VCaP (cell line): ENCODE data around the gene ADCY5.

Source experiments
- H3K27ac ChIP-seq: fragments of 450-650 bp; 2 replicates; pipeline ENCODE4 v1.5.1; 2017
- TF ChIP-seq, protein P1 (sequence below): fragments of 450-650 bp; conservative IDR thresholded peaks from 2 replicates; pipeline ENCODE4 v1.5.1; 2017; ENCODE audit warnings: mild to moderate bottlenecking, moderate library complexity

Gene ADCY5

DNA sequence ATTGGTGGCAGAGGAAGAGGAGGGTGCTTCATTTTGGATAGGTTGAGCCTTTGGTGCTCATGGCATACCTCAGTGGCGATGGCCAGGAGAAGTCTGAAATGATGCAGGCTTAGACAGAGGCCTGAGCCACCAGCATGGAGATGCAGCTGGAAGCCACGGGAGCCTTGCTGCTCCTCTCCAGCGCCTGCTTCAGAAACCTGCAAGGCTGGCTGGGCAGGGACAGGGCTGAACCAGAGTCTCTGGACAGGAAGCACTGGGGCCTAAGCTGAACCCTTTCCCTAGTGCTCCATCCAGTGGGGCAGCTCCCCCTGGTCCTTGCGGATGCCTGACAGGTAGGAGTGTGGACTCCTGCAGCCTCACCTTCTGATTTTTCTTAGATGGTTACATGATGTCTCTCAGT lies 36.7 kb upstream of the ADCY5 start:
- no peak overlapping the region for H3K27ac ChIP-seq
- TF ChIP-seq, protein P1, sequence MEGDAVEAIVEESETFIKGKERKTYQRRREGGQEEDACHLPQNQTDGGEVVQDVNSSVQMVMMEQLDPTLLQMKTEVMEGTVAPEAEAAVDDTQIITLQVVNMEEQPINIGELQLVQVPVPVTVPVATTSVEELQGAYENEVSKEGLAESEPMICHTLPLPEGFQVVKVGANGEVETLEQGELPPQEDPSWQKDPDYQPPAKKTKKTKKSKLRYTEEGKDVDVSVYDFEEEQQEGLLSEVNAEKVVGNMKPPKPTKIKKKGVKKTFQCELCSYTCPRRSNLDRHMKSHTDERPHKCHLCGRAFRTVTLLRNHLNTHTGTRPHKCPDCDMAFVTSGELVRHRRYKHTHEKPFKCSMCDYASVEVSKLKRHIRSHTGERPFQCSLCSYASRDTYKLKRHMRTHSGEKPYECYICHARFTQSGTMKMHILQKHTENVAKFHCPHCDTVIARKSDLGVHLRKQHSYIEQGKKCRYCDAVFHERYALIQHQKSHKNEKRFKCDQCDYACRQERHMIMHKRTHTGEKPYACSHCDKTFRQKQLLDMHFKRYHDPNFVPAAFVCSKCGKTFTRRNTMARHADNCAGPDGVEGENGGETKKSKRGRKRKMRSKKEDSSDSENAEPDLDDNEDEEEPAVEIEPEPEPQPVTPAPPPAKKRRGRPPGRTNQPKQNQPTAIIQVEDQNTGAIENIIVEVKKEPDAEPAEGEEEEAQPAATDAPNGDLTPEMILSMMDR, result no peak

DNA sequence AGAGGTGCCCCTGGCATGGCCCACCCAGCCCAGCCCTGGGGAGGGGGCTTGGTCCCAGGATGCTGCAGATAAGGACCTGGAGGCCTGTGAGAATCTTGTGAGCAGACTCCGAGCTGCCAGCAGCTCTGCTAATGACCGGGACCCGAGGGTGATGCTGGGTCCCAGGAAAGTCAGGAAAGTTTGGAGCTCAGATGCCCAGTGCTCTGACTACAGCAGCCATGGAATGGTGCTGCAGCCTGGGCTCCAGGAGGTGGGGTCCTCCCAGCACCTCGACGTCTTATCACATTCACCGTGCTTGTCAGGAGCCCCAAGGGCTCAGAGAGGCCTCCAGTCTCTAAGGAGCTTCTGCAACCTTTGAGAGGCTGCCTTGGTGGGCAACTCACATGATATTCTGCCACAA lies 34.3 kb upstream of the ADCY5 start:
- TF ChIP-seq, protein P1, result no peak
- no peak overlapping the region for H3K27ac ChIP-seq

DNA sequence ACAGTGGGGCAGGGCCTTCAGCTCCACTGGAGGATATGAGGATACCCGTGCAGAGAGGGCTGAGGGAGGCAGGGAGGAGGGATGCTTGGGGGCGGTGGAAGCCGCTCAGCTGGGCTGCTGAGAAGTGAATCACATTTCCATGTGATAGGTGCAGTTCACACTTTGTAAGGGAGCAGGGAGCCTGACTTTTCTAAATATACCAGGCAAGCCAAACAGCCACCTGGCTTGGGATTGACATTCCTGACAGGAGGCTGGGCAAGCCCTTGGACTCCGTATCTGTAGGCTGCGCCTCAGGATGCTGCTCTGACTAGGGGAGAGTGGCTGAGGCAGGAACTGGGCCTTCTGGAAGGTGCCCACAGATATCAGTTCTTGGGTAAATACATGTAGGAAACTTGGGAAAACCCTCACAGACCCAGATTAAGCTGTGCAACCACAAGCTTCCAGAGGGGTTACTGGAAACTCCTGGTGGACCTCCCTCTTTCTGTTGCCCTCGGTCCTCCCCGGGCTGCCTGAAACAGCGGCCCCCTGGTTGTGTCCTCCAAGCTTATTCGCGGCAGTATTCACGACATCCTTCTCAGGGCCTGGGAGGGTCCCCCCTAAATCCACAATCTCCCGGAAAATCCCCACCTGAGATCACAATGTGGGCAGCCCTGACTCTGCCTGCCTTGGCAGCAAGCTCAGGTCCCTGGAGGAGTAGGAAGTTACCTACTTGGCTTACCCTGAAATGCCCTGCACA lies 33.0 kb upstream of the ADCY5 start:
- no peak overlapping the region for H3K27ac ChIP-seq
- TF ChIP-seq, protein P1, result no peak

DNA sequence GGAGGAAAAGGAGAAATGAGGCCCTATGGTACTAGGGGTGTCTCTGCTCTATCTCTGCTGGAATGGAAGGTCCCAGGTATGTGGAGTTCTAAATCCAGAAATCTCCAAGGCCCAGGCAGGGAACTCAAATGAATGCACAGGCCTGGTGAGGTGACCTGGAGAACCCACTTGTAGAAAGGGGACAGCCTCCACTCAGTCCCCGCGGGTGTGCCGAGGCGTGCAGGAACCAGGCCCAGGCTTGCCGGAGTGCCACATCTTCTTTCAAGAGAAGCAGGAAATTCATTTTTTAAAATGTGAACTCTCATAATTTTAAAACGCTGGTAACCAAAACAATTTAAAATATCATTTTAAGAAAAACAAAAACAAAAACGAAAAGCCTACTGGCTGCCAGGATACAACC lies 32.2 kb upstream of the ADCY5 start:
- no peak overlapping the region for H3K27ac ChIP-seq
- TF ChIP-seq, protein P1, result no peak

DNA sequence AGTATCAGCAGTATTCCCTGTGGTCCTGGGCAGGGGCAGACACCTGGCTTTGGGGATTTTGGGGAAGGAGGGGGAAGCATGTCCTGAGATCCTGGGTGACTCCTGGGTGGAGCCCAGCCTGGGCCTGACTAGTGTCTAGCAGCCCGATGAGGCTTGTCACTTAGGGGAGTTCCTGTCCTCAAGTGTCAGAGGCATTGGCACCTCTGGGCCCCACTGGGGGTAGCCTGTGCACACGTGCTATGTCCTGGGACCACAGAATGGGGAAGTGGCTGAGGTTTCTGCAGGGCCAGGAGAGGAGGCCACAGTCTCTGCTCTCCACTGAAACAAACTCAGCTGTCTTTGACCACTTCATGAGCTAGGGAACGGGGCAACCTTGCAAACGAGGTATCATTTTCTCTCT lies 31.5 kb upstream of the ADCY5 start:
- TF ChIP-seq, protein P1, result no peak
- H3K27ac ChIP-seq, result no peak overlapping the region

DNA sequence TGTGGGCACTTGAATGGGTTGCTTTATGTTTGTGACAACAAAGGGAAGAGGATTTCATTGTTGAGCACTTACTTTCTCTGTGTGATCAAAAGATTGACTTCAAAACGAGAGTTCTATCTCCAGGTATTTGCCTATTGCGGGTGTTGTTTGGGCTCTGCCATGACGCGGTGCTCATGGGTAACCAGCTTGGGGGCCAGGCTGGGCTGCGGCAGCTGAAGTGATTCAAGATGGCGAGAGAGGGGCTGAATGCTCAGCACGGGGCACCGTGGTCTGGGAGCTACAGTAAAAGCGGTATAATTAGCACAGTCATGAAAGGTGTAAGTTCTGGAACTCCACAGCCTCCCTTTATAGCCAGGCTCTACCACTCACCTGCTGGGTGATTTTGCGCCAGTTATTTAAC lies 31.0 kb upstream of the ADCY5 start:
- H3K27ac ChIP-seq, result no peak overlapping the region
- TF ChIP-seq, protein P1, result no peak

DNA sequence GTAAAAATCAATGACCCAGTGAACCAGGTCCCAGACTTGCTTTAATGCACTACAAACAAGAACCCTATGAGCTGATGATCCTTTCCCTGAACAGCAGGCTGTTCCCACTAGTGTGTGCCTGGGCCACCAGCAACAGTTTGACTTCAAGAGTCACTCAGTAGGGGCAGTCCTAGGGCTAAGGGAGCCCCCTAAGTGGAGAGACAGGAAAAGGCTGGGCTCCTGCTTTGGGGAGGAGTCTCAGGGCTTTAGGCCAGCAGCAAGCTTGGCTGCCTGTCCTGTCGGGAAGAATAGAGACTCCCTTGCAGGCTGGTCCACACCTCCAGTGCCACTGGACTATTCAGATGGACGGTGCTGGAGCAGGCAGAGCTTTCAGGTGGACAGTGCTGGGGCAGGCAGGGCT lies 29.4 kb upstream of the ADCY5 start:
- no peak overlapping the region for H3K27ac ChIP-seq
- TF ChIP-seq, protein P1, result no peak
